ENCODE results near the gene SHISA8. TPM values are rescaled to one million over a fixed set of nuclear protein-coding genes. Genes with fewer than 3 reads are reported as not detected.

Gene SHISA8
- total RNA-seq, 1 donor from 2014 or later: not detected

- DNase-seq (ENCODE audit: low spot score): no peak
- intact Hi-C loops (cut with DNase I): loop anchor here (5.0 kb wide), 1 partner anchor 33 kb away; no protein-coding TSS in a partner anchor
Measured at GRCh38 chr22:41935015-41935351, 20.1 kb upstream of the SHISA8 start.

GRCh38 chr22:41934284-41935014 lies 19.6 kb upstream of the SHISA8 start:
- intact Hi-C loops (cut with DNase I): loop anchor here (5.0 kb wide), 1 partner anchor 32 kb away; no protein-coding TSS in a partner anchor
- DNase-seq (ENCODE audit: low spot score): no peak

- DNase-seq (ENCODE audit: low spot score): no peak
- intact Hi-C loops (cut with DNase I): no loop called here
Measured at GRCh38 chr22:41933411-41934177, 18.7 kb upstream of the SHISA8 start.

- no peak for DNase-seq (ENCODE audit: low spot score)
- intact Hi-C loops (cut with DNase I): no loop called here
Measured at GRCh38 chr22:41932353-41932752, 17.5 kb upstream of the SHISA8 start.

GRCh38 chr22:41931701-41932269 lies 16.9 kb upstream of the SHISA8 start:
- DNase-seq (ENCODE audit: low spot score): no peak
- intact Hi-C loops (cut with DNase I): no loop called here

GRCh38 chr22:41929418-41929810 lies 14.5 kb upstream of the SHISA8 start:
- intact Hi-C loops (cut with DNase I): no loop called here
- no peak for DNase-seq (ENCODE audit: low spot score)

- DNase-seq (ENCODE audit: low spot score): no peak
- intact Hi-C loops (cut with DNase I): no loop called here
Measured at GRCh38 chr22:41928593-41929417, 13.9 kb upstream of the SHISA8 start.

GRCh38 chr22:41927813-41928212 lies 12.9 kb upstream of the SHISA8 start:
- intact Hi-C loops (cut with DNase I): no loop called here
- no peak for DNase-seq (ENCODE audit: low spot score)

GRCh38 chr22:41925783-41926460 lies 11.0 kb upstream of the SHISA8 start:
- intact Hi-C loops (cut with DNase I): no loop called here
- DNase-seq (ENCODE audit: low spot score): no peak

GRCh38 chr22:41923595-41924276 lies 8.9 kb upstream of the SHISA8 start:
- intact Hi-C loops (cut with DNase I): no loop called here

GRCh38 chr22:41922940-41923594 lies 8.2 kb upstream of the SHISA8 start:
- intact Hi-C loops (cut with DNase I): no loop called here
- no peak for DNase-seq (ENCODE audit: low spot score)

More at GRCh38 chr22:41923595-41924276, 8.9 kb upstream of the SHISA8 start:
- no peak for DNase-seq (ENCODE audit: low spot score)

GRCh38 chr22:41922328-41922727 lies 7.5 kb upstream of the SHISA8 start:
- intact Hi-C loops (cut with DNase I): no loop called here

GRCh38 chr22:41920271-41920976 lies 5.5 kb upstream of the SHISA8 start:
- intact Hi-C loops (cut with DNase I): no loop called here

More at GRCh38 chr22:41922328-41922727, 7.5 kb upstream of the SHISA8 start:
- DNase-seq (ENCODE audit: low spot score): no peak

GRCh38 chr22:41919357-41920224 lies 4.7 kb upstream of the SHISA8 start:
- no peak for DNase-seq (ENCODE audit: low spot score)

More at GRCh38 chr22:41920271-41920976, 5.5 kb upstream of the SHISA8 start:
- no peak for DNase-seq (ENCODE audit: low spot score)

GRCh38 chr22:41917903-41918791 lies 3.3 kb upstream of the SHISA8 start:
- intact Hi-C loops (cut with DNase I): no loop called here
- no peak for DNase-seq (ENCODE audit: low spot score)

More at GRCh38 chr22:41919357-41920224, 4.7 kb upstream of the SHISA8 start:
- intact Hi-C loops (cut with DNase I): no loop called here
